K562 (cell line): ENCODE data around the gene ACSL3. TPM values are rescaled to one million over a fixed set of nuclear protein-coding genes. Genes with fewer than 3 reads are reported as not detected.

Source experiments
- ATAC-seq: fragments of 200-7000 bp; cut with Tn5 transposase; 3 replicates; pipeline ENCODE4 v1.9.1; 2020; ENCODE audit warnings: moderate library complexity
- BruUV-seq: library from RNA; stranded (reverse); fragments of 400-500 nt; replicated peaks from 2 replicates; lab custom pipeline; 2021; lab: Mats Ljungman, UMichigan
- CTCF ChIA-PET: fragments of 300-600 bp; formaldehyde crosslinking; extraction: SDS; loops from one replicate; lab custom pipeline; 2021; ENCODE audit warnings: low intra/inter-chr PET ratio; lab: Yijun Ruan, JAX
- POLR2A ChIA-PET: fragments of 300-600, 350-650 bp; sonication (Branson Sonifier 250); formaldehyde crosslinking; extraction: SDS; loops from one replicate; lab custom pipeline; 2021; ENCODE audit warnings: antibody characterized with exemption, inconsistent platforms; lab: Yijun Ruan, JAX
- DNase-seq, 4 experiments: peaks; one replicate each; pipeline versions ENCODE4 v3.0.0 to v3.0.0-alpha.2; 2011 to 2018; ENCODE audit warnings: low spot score in 3 of 4, mixed read lengths in 3 of 4; ENCODE audit errors: extremely low read depth in 1 of 4
- FAIRE-seq: peaks from 2 replicates; lab custom pipeline; 2011; peaks lifted over from hg19 to GRCh38; lab: Jason Lieb, UNC
- H2AFZ ChIP-seq: 2 replicates; pipeline ENCODE4 v1.6.0; 2011; ENCODE audit warnings: low read depth, low read length, control low read depth, inconsistent platforms
- H3K27ac ChIP-seq: fragments of 200-600 bp; 3 replicates; pipeline ENCODE4 v1.8.0; 2011; ENCODE audit warnings: low read depth, mild to moderate bottlenecking, control low read depth, inconsistent platforms, low read length, moderate library complexity, mixed read lengths; ENCODE audit errors: extremely low read depth
- H3K27me3 ChIP-seq, 2 experiments: fragments of 300-600 bp in 1 of 2; 2 replicates in 1 of 2; 3 replicates in 1 of 2; pipeline versions ENCODE4 v1.6.0 to v1.8.0; 2011; ENCODE audit warnings: inconsistent platforms in 2 of 2, low read length in 2 of 2, mild to moderate bottlenecking in 1 of 2, mixed read lengths in 1 of 2, moderate library complexity in 1 of 2; ENCODE audit not compliant: control insufficient read depth in 2 of 2, insufficient read depth in 2 of 2
- H3K36me3 ChIP-seq: fragments of 300-600 bp; 3 replicates; pipeline ENCODE4 v1.8.0; 2011; ENCODE audit warnings: mild to moderate bottlenecking, low read length, inconsistent platforms; ENCODE audit not compliant: control insufficient read depth, insufficient read depth
- H3K4me1 ChIP-seq, 2 experiments: fragments of 200-600 bp in 1 of 2; replicated peaks in 1 of 2; 2 replicates in 1 of 2; 3 replicates in 1 of 2; pipeline versions ENCODE4 v1.5.1 to v1.8.0; 2011; ENCODE audit warnings: inconsistent platforms in 2 of 2, low read length in 2 of 2, mild to moderate bottlenecking in 1 of 2, mixed read lengths in 1 of 2, moderate library complexity in 1 of 2; ENCODE audit not compliant: control insufficient read depth in 2 of 2, insufficient read depth in 2 of 2
- H3K4me2 ChIP-seq: 2 replicates; pipeline ENCODE4 v1.6.1; 2011; ENCODE audit warnings: low read length, control low read depth, inconsistent platforms, mixed read lengths; ENCODE audit not compliant: insufficient read depth
- H3K4me3 ChIP-seq: fragments of 200-600 bp; sonication (generic), shearing (Covaris generic); 2 replicates; pipeline ENCODE4 v1.5.1; 2016; ENCODE audit warnings: control low read depth, inconsistent platforms
- H3K79me2 ChIP-seq: fragments of 200-600 bp; 3 replicates; pipeline ENCODE4 v1.8.0; 2011; ENCODE audit warnings: low read length, inconsistent platforms; ENCODE audit not compliant: control insufficient read depth, insufficient read depth
- H3K9ac ChIP-seq, 2 experiments: 2 replicates each; pipeline versions ENCODE4 v1.6.0 to v1.6.1; 2011; ENCODE audit warnings: low read depth in 2 of 2, low read length in 2 of 2, control low read depth in 1 of 2, inconsistent platforms in 1 of 2, mild to moderate bottlenecking in 1 of 2, mixed read lengths in 1 of 2; ENCODE audit not compliant: insufficient read depth in 1 of 2
- H3K9me1 ChIP-seq: one replicate; pipeline ENCODE4 v1.6.0; 2011; ENCODE audit warnings: inconsistent platforms, mild to moderate bottlenecking, low read length, moderate library complexity; ENCODE audit not compliant: control insufficient read depth, insufficient read depth
- H3K9me3 ChIP-seq: replicated peaks from 2 replicates; pipeline ENCODE4 v1.5.1; 2011; ENCODE audit warnings: low read depth, low read length, inconsistent platforms; ENCODE audit not compliant: control insufficient read depth, insufficient read depth
- H4K20me1 ChIP-seq: replicated peaks from 2 replicates; pipeline ENCODE4 v1.6.1; 2011; ENCODE audit warnings: low read length, inconsistent platforms, mixed read lengths; ENCODE audit not compliant: control insufficient read depth, insufficient read depth
- GATA2 ChIP-seq: sonication (generic); formaldehyde crosslinking; IDR thresholded peaks from 2 replicates; pipeline ENCODE4 v1.4.0; 2020; ENCODE audit warnings: mild to moderate bottlenecking, missing genetic modification reagents
- GTF2F1 ChIP-seq: IDR thresholded peaks from 2 replicates; pipeline ENCODE4 v1.6.1; 2011; ENCODE audit warnings: low read depth, low read length, improper control_type of control experiment
- L3MBTL2 ChIP-seq: fragments of 450-650 bp; IDR thresholded peaks from 2 replicates; pipeline ENCODE4 v1.6.1; 2016; ENCODE audit warnings: mild to moderate bottlenecking, moderate library complexity
- PCBP1 ChIP-seq: fragments of 200-400 bp; formaldehyde crosslinking; IDR thresholded peaks from 2 replicates; pipeline ENCODE4 v1.6.1; 2018; ENCODE audit warnings: mild to moderate bottlenecking, low read depth, low read length; ENCODE audit not compliant: poor library complexity, severe bottlenecking
- PHF20 ChIP-seq: fragments of 450-650 bp; IDR thresholded peaks from 2 replicates; pipeline ENCODE4 v1.6.1; 2018; ENCODE audit not compliant: partially characterized antibody
- SMARCA5 ChIP-seq: fragments of 450-650 bp; IDR thresholded peaks from 2 replicates; pipeline ENCODE4 v1.6.1; 2016
- TRIM24 ChIP-seq, 2 experiments: fragments of 450-650 bp; IDR thresholded peaks; 2 replicates each; pipeline ENCODE4 v1.6.1; 2016
- YY1 ChIP-seq, 3 experiments: IDR thresholded peaks; 2 replicates each; pipeline ENCODE4 v1.6.1; 2011; ENCODE audit warnings: low read length in 2 of 3, mild to moderate bottlenecking in 2 of 3, moderate library complexity in 2 of 3, borderline replicate concordance in 1 of 3, control low read depth in 1 of 3, low read depth in 1 of 3; ENCODE audit not compliant: insufficient read depth in 3 of 3, insufficient replicate concordance in 2 of 3, control insufficient read depth in 1 of 3, insufficient read length in 1 of 3; ENCODE audit errors: extremely low read depth in 1 of 3
- WGBS: fragments of 100-300 bp; shearing (Covaris generic); methylation state at CpG from one replicate; pipeline ENCODE4 v1.1.6; 2016; ENCODE audit warnings: low coverage, mixed read lengths; ENCODE audit not compliant: insufficient coverage; ENCODE audit errors: missing lambda C conversion rate; 5-methylcytosine and 5-hydroxymethylcytosine counted together
- in situ Hi-C: fragments of 300-500 bp; cut with MboI; formaldehyde crosslinking; loops from 4 replicates; pipeline ENCODE4 v1.15.0; 2018; ENCODE audit warnings: inconsistent platforms, mixed read lengths
- intact Hi-C: fragments of 100-400 bp; cut with micrococcal nuclease; formaldehyde crosslinking; loops from 2 replicates; pipeline ENCODE4 v1.14.2; 2022
- polyA plus RNA-seq, 8 experiments: library from polyadenylated mRNA; depleted of rRNA in 4 of 8; stranded (reverse) in 5 of 8; unstranded in 3 of 8; fragments of >200 nt; fragmentation: Nextera tagmentation in 2 of 8; fragmentation: Illumina TruSeq in 1 of 8; extraction: Ambion mirVana in 2 of 8; extraction: Trizol in 1 of 8; gene quantifications; 2 replicates each; pipeline versions ENCODE4 v1.2.1 to v1.2.3, GENCODE V29; 2011 to 2014; ENCODE audit warnings: inconsistent platforms in 1 of 8, missing spikeins in 1 of 8
- total RNA-seq, 7 experiments: library from RNA; depleted of rRNA in 6 of 7; stranded (reverse); fragments of >200 nt in 6 of 7; fragmentation: Illumina TruSeq in 2 of 7; extraction: Trizol in 2 of 7; gene quantifications; 2 replicates each; pipeline versions ENCODE4 v1.2.1 to v1.2.3, GENCODE V29; 2011 to 2021; ENCODE audit warnings: low replicate concordance in 1 of 7
- TF ChIP-seq, protein P1 (sequence below): fragments of 450-650 bp; IDR thresholded peaks from 2 replicates; pipeline ENCODE4 v1.6.1; 2017; ENCODE audit warnings: antibody characterized with exemption, mild to moderate bottlenecking
- TF ChIP-seq, protein P2 (sequence below): fragments of 450-650 bp; conservative IDR thresholded peaks from 2 replicates; pipeline ENCODE4 v1.6.1; 2016; ENCODE audit warnings: missing genetic modification characterization, low read depth, mild to moderate bottlenecking, missing compliant biosample characterization, moderate library complexity

Gene ACSL3
- total and polyA plus RNA-seq, 9 of the 15 experiments (the other 6 are each of a cell fraction or from before 2014, with no cell fraction given) = 21.3 to 123 (median 85.2) TPM

DNA sequence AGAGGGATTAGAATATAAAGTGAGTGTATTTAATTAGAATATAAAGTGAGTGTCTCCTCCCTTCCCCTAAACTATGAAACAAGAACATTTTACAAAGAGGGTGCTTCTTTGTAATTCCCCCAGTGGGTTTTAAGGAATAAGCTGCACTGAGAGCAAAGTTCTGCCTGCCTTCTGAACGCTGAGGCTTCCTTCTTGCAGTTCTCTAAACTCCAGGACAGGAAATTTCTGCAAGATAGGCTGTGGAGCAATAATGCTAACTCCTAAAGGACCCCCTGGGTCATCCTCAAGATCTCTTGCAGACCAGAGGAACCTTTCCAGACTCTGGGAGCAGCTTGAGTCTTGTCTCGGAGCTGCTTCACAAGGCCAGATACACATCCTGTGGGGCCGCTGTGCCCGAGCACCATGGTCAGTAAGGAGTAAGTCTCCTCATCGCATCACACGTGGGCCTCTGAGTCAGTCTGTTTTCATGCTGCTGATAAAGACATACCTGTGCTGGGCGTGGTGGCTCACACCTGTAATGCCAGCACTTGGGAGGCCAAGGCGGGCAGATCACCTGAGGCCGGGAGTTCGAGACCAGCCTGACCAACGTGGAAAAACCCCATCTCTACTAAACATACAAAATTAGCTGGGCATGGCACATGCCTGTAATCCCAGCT, 103.7 kb downstream of the ACSL3 start:
- no peak for ATAC-seq
- DNase-seq = no peak
- no peaks in the 10 kb centered on the region for H3K36me3 ChIP-seq
- CTCF ChIA-PET = no interaction called here
- H3K4me1 ChIP-seq = no peaks in the 10 kb centered on the region
- no TSS peak for BruUV-seq
- no peak overlapping the region for H3K4me3 ChIP-seq
- no peak overlapping the region for H3K4me2 ChIP-seq
- H3K79me2 ChIP-seq = no peaks in the 10 kb centered on the region
- no peaks in the 10 kb centered on the region; a peak in 1 of 5 replicates for H3K27me3 ChIP-seq
- H2AFZ ChIP-seq = no peak overlapping the region
- TF ChIP-seq GTF2F1 (no peak), GATA2 (CRISPR knock-in tag) (no peak), SMARCA5 (no peak), TRIM24 (IDR thresholded peaks at IDR 0.05) (no peak), PHF20 (no peak), PCBP1 (no peak)
- in situ Hi-C loops (loop anchor here (25.0 kb wide), 1 partner anchor 848 kb away; no protein-coding TSS in a partner anchor), intact Hi-C loops (no loop called here)
- H3K9ac ChIP-seq = no peak overlapping the region
- H3K9me3 ChIP-seq = no peaks in the 10 kb centered on the region
- H3K27ac ChIP-seq = no peak overlapping the region
- POLR2A ChIA-PET = interaction anchor here (0.9 kb wide), 1 partner anchor 16 kb away, joined by 3 read pairs; no protein-coding TSS in a partner anchor
- H3K9me1 ChIP-seq = no peaks in the 10 kb centered on the region
- no peaks in the 10 kb centered on the region for H4K20me1 ChIP-seq
- 11% methylated on average over 8 of the region's 11 CpGs for whole genome bisulfite sequencing
- no peak for FAIRE-seq

DNA sequence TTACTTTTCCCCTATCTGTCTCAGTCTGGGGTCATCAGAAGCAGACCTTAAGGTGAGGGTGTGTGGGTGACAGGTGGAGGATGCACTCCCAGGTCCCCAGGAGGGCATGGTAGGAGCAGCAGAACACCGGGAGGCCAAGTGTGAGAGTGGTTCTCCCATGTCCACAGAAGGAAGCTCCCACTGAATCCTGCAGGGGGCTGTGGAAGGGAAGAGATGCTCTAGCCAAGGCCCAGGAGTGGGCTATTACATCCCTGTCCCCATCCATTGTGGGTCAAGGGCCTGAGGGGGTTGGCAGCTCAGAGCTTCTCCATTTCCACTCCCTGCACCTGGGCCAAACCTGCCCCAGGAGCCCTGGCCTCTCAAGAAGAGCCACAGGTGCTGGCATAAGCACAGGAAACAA, 104.7 kb downstream of the ACSL3 start:
- H3K4me2 ChIP-seq = no peak overlapping the region
- H3K9me1 ChIP-seq = no peaks in the 10 kb centered on the region
- H3K4me1 ChIP-seq = no peaks in the 10 kb centered on the region
- no peak for ATAC-seq
- no peaks in the 10 kb centered on the region for H4K20me1 ChIP-seq
- in situ Hi-C loops (loop anchor here (25.0 kb wide), 1 partner anchor 847 kb away; no protein-coding TSS in a partner anchor), intact Hi-C loops (no loop called here)
- H3K9me3 ChIP-seq = no peaks in the 10 kb centered on the region
- FAIRE-seq = no peak
- DNase-seq = no peak
- ChIA-PET CTCF (no interaction called here), POLR2A (no interaction called here)
- H2AFZ ChIP-seq = no peak overlapping the region
- WGBS = 0% methylated on average over 1 of the region's 1 CpG
- H3K79me2 ChIP-seq = no peaks in the 10 kb centered on the region
- H3K27me3 ChIP-seq = no peaks in the 10 kb centered on the region; a peak in 1 of 5 replicates
- no peak overlapping the region for H3K27ac ChIP-seq
- BruUV-seq = no TSS peak
- H3K9ac ChIP-seq = no peak overlapping the region
- H3K36me3 ChIP-seq = no peaks in the 10 kb centered on the region
- no peak overlapping the region for H3K4me3 ChIP-seq
- TF ChIP-seq, protein P1, sequence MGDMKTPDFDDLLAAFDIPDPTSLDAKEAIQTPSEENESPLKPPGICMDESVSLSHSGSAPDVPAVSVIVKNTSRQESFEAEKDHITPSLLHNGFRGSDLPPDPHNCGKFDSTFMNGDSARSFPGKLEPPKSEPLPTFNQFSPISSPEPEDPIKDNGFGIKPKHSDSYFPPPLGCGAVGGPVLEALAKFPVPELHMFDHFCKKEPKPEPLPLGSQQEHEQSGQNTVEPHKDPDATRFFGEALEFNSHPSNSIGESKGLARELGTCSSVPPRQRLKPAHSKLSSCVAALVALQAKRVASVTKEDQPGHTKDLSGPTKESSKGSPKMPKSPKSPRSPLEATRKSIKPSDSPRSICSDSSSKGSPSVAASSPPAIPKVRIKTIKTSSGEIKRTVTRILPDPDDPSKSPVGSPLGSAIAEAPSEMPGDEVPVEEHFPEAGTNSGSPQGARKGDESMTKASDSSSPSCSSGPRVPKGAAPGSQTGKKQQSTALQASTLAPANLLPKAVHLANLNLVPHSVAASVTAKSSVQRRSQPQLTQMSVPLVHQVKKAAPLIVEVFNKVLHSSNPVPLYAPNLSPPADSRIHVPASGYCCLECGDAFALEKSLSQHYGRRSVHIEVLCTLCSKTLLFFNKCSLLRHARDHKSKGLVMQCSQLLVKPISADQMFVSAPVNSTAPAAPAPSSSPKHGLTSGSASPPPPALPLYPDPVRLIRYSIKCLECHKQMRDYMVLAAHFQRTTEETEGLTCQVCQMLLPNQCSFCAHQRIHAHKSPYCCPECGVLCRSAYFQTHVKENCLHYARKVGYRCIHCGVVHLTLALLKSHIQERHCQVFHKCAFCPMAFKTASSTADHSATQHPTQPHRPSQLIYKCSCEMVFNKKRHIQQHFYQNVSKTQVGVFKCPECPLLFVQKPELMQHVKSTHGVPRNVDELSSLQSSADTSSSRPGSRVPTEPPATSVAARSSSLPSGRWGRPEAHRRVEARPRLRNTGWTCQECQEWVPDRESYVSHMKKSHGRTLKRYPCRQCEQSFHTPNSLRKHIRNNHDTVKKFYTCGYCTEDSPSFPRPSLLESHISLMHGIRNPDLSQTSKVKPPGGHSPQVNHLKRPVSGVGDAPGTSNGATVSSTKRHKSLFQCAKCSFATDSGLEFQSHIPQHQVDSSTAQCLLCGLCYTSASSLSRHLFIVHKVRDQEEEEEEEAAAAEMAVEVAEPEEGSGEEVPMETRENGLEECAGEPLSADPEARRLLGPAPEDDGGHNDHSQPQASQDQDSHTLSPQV = no peak
- TF ChIP-seq YY1 (IDR thresholded peaks at IDR 0.05; ENCODE audit: borderline replicate concordance in 1 of 3, control insufficient read depth in 1 of 3, extremely low read depth in 1 of 3, insufficient read depth in 3 of 3, insufficient read length in 1 of 3, insufficient replicate concordance in 2 of 3, low read depth in 1 of 3, low read length in 2 of 3) (no peak), L3MBTL2 (no peak)
- TF ChIP-seq, protein P2, sequence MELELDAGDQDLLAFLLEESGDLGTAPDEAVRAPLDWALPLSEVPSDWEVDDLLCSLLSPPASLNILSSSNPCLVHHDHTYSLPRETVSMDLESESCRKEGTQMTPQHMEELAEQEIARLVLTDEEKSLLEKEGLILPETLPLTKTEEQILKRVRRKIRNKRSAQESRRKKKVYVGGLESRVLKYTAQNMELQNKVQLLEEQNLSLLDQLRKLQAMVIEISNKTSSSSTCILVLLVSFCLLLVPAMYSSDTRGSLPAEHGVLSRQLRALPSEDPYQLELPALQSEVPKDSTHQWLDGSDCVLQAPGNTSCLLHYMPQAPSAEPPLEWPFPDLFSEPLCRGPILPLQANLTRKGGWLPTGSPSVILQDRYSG (tag) = no peak
